ENCODE results near the gene VIL1. TPM values are rescaled to one million over a fixed set of nuclear protein-coding genes. Genes with fewer than 3 reads are reported as not detected.

Gene VIL1
- total RNA-seq, 1 experiment from 2014 or later = 0.26 TPM

DNA sequence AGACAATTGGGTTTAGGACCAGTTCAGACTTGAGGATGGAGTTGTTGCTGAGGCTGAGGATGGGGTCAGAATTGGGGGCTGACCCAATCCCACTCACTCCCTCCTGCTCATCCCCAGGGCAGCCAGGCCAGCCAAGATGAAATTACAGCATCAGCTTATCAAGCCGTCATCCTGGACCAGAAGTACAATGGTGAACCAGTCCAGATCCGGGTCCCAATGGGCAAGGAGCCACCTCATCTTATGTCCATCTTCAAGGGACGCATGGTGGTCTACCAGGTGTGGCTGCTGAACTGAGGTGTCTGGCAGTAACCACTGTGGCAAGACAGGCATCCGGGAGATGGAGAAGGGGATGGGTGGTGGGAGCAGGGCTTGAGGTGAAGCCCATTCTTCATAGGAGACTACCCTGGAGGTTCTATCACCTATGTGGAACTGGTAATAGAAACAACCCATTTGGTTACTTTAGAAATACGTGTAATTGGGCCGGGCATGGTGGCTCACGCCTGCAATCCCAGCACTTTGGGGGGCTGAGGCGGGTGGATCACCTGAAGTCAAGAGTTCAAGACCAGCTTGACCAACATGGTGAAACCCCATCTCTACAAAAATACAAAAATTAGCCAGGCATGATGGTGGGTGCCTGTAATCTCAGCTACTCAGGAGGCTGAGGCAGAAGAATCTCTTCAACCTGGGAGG is 13.9 kb downstream of the VIL1 start:
- Histone ChIP-seq H3K9me2 (replicated peaks; ENCODE audit: low read length) (no peaks in the 10 kb centered on the region), H3K4me1 (ENCODE audit: insufficient read depth, low read length) (no peaks in the 10 kb centered on the region), H3K27ac (ENCODE audit: low read length) (no peak overlapping the region), H3K9ac (ENCODE audit: low read length) (no peak overlapping the region), H4K20me1 (ENCODE audit: low read length) (no peaks in the 10 kb centered on the region), H3K79me2 (ENCODE audit: low read length) (no peaks in the 10 kb centered on the region), H3K9me3 (ENCODE audit: low read length) (no peaks in the 10 kb centered on the region), H3K4me2 (ENCODE audit: low read length) (no peak overlapping the region), H3K36me3 (ENCODE audit: low read depth, low read length) (no peaks in the 10 kb centered on the region), H3F3A (ENCODE audit: low read length, unreplicated experiment) (no peaks in the 10 kb centered on the region), H3K27me3 (ENCODE audit: low read length) (no peaks in the 10 kb centered on the region), H2AFZ (ENCODE audit: low read length) (no peak overlapping the region), H3K4me3 (ENCODE audit: low read length) (no peak overlapping the region)
- ChIA-PET CTCF (no interaction called here), POLR2A (ENCODE audit: unreplicated experiment) (no interaction called here)
- DNase-seq = no peak
- BruUV-seq (replicated peaks) = no TSS peak
- TF ChIP-seq, protein P1, sequence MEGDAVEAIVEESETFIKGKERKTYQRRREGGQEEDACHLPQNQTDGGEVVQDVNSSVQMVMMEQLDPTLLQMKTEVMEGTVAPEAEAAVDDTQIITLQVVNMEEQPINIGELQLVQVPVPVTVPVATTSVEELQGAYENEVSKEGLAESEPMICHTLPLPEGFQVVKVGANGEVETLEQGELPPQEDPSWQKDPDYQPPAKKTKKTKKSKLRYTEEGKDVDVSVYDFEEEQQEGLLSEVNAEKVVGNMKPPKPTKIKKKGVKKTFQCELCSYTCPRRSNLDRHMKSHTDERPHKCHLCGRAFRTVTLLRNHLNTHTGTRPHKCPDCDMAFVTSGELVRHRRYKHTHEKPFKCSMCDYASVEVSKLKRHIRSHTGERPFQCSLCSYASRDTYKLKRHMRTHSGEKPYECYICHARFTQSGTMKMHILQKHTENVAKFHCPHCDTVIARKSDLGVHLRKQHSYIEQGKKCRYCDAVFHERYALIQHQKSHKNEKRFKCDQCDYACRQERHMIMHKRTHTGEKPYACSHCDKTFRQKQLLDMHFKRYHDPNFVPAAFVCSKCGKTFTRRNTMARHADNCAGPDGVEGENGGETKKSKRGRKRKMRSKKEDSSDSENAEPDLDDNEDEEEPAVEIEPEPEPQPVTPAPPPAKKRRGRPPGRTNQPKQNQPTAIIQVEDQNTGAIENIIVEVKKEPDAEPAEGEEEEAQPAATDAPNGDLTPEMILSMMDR (conservative IDR thresholded peaks at IDR 0.05; ENCODE audit: low read depth, low read length) = no peak
- TF ChIP-seq EZH2phosphoT487 (IDR thresholded peaks at IDR 0.05; ENCODE audit: borderline replicate concordance, low read length) (no peak), EZH2 (IDR thresholded peaks at IDR 0.05; ENCODE audit: low read length, unreplicated experiment) (no peak)
- intact Hi-C loops (cut with micrococcal nuclease) = no loop called here
- ATAC-seq = no peak

- Histone ChIP-seq H3K36me3 (ENCODE audit: low read depth, low read length) (no peaks in the 10 kb centered on the region), H3K9me3 (ENCODE audit: low read length) (no peaks in the 10 kb centered on the region), H2AFZ (ENCODE audit: low read length) (no peak overlapping the region), H3K4me2 (ENCODE audit: low read length) (no peak overlapping the region), H3F3A (ENCODE audit: low read length, unreplicated experiment) (no peaks in the 10 kb centered on the region), H3K9me2 (replicated peaks; ENCODE audit: low read length) (no peaks in the 10 kb centered on the region), H3K79me2 (ENCODE audit: low read length) (no peaks in the 10 kb centered on the region), H3K4me3 (ENCODE audit: low read length) (no peak overlapping the region), H4K20me1 (ENCODE audit: low read length) (no peaks in the 10 kb centered on the region), H3K4me1 (ENCODE audit: insufficient read depth, low read length) (no peaks in the 10 kb centered on the region), H3K9ac (ENCODE audit: low read length) (no peak overlapping the region), H3K27me3 (ENCODE audit: low read length) (no peaks in the 10 kb centered on the region), H3K27ac (ENCODE audit: low read length) (no peak overlapping the region)
- intact Hi-C loops (cut with micrococcal nuclease) = no loop called here
- DNase-seq = no peak
- ChIA-PET CTCF (no interaction called here), POLR2A (ENCODE audit: unreplicated experiment) (no interaction called here)
- no peak for ATAC-seq
- TF ChIP-seq EZH2 (IDR thresholded peaks at IDR 0.05; ENCODE audit: low read length, unreplicated experiment) = no peak
- no peak for TF ChIP-seq EZH2phosphoT487 (IDR thresholded peaks at IDR 0.05; ENCODE audit: borderline replicate concordance, low read length)
- TF ChIP-seq, protein P1 (conservative IDR thresholded peaks at IDR 0.05; ENCODE audit: low read depth, low read length) = no peak
- no TSS peak for BruUV-seq (replicated peaks)
Measured at GRCh38 chr2:218434456-218434855, 15.5 kb downstream of the VIL1 start.
